HK-2 (cell line): ENCODE data around the gene TBKBP1.

ENCODE experiments used
- DNase-seq: peaks from one replicate; pipeline ENCODE4 v3.0.0-alpha.2; 2018; ENCODE audit not compliant: unreplicated experiment

Gene TBKBP1, protein sequence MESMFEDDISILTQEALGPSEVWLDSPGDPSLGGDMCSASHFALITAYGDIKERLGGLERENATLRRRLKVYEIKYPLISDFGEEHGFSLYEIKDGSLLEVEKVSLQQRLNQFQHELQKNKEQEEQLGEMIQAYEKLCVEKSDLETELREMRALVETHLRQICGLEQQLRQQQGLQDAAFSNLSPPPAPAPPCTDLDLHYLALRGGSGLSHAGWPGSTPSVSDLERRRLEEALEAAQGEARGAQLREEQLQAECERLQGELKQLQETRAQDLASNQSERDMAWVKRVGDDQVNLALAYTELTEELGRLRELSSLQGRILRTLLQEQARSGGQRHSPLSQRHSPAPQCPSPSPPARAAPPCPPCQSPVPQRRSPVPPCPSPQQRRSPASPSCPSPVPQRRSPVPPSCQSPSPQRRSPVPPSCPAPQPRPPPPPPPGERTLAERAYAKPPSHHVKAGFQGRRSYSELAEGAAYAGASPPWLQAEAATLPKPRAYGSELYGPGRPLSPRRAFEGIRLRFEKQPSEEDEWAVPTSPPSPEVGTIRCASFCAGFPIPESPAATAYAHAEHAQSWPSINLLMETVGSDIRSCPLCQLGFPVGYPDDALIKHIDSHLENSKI

DNA sequence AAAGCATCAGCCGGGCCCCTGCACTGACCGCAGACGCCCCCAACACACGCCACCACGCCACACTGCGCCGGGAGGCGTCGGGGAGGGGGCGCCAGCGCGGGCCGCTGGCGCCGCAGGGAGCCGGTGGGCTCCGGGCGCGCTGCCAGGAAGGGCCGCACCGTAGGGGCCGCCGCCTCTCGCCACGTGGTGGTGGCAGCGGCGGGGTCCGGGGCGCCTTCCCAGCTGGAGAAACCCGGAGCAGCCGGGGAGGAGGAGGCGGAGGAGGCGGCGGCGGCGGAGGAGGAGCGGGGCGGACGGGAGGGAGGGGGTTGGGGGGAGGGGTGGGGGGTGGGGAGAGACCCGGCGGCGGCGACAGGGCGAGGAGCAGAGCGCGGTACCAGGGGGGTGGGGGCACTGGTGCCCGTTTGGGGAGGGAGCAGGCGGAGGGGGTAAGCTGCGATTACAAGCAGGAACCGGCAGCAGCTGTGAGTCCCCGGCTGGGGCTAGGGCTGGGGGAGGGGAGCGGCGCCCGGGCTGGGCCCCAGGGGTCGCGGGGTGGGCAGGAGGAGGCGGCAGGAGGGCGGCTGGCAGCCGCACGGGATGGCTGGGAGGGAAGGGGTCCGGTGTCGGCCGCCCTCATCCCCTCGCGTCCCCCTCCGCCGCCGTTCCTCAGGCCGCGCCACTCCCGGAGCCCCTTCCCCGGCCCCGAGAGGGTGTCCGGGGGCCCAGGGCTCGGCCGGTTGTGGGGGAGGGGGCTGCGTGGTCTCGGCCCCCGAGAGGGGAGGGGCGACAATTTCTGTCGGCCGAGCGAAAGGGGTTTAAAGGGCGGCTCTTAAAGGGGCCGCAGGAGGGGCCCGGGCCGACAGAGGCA lies at the start of gene TBKBP1:
TBKBP1 (plus strand) TSS at position 431 of the 850 bp plus-strand sequence. CDS start 1,952 bp downstream, outside the sequence.
- peak; percentile 44 for DNase-seq

- no peak for DNase-seq
Observed at GRCh38 chr17:47644324-47644723, 49.6 kb upstream of the TBKBP1 start.

DNA sequence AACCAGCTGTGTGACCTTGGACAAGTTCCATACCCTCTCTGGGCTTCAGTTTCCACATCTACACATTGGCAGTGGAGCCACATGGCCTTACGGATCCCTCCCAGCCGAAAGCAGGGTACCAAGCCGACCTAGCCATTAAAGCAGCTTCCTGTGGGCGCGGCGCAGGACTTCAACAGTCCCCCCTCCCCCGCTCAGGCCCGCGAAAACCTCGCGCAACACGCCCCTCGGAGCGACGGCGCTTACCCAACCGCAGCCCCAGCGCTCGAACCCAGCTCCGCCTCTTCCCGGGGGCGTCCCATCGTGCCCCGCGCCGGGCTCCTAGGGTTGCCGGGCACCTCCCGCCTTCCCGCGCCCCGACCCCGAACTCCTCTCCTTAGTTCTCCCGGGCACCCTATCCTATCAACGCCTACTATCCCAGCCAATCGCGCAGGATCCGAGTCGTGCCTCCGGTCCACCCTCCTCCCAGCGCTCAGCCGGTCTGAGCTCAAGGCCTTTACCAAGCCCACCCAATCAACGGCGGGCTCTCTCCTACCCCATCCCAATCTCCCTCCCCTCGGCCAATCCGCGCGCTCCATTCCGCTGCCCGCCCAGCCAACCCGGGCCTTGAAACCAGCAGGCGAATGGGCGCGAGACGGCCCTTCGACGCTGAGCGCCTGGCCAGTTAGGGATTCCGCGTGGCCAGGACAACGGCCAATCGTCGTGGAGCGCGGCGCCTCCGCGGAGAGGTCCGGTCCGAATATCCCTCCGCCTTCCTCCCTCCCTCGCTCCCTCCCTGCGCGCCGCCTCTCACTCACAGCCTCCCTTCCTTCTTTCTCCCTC lies 44.6 kb upstream of the TBKBP1 start, which contains the start of gene KPNB1:
KPNB1 (plus strand) TSS at position 767 of the 819 bp plus-strand sequence. CDS start 326 bp downstream, outside the sequence.
- DNase-seq, result peak; percentile 100

DNA sequence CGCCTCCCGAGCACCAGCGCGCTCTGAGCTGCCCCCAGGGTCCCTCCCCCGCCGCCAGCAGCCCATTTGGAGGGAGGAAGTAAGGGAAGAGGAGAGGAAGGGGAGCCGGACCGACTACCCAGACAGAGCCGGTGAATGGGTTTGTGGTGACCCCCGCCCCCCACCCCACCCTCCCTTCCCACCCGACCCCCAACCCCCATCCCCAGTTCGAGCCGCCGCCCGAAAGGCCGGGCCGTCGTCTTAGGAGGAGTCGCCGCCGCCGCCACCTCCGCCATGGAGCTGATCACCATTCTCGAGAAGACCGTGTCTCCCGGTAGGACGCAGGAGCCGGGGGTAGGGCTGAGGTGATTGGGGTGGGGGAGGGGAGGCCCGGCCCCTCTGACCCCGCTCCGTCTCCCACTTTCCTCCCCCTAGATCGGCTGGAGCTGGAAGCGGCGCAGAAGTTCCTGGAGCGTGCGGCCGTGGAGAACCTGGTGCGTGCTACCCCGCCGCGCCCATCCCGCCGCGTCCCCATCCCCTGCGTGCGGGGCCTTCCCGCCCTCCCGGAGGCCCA lies 43.9 kb upstream of the TBKBP1 start:
- DNase-seq, result no peak

GRCh38 chr17:47650525-47651522 lies 43.1 kb upstream of the TBKBP1 start:
- DNase-seq, result peak; percentile 97

- no peak for DNase-seq
Observed at GRCh38 chr17:47651704-47652103, 42.3 kb upstream of the TBKBP1 start.

DNA sequence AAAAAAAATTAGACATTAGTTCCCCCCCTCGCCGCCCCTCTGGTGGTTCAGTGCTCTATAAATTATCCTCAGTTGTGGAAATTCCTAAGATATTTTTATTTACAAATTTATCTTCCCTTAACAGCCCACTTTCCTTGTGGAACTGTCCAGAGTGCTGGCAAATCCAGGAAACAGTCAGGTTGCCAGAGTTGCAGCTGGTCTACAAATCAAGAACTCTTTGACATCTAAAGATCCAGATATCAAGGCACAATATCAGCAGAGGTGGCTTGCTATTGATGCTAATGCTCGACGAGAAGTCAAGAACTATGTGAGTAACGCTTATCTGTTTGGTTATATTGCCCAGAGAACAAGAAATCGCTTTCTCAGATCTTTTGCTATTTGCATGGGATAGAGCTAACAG lies 41.4 kb upstream of the TBKBP1 start:
- DNase-seq, result no peak

DNA sequence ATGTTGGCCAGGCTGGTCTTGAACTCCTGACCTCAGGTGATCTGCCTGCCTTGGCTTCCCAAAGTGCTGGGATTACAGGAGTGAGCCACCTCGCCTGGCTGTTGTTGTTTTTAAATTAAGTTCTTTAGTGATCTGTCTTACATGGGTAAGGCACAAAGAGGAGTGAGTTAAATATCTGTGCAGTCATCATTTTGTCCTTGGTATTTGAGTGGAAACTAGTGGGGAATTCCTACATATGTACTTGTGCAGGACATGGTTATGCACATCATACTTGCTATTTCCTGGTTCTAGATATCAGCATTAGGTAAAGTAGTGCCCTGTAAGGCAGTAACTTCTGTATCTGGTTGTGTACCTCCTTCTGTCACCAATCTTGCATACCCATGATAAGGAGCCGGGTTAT lies 40.5 kb upstream of the TBKBP1 start:
- no peak for DNase-seq

- DNase-seq, result no peak
Observed at GRCh38 chr17:47654991-47655390, 39.0 kb upstream of the TBKBP1 start.

DNA sequence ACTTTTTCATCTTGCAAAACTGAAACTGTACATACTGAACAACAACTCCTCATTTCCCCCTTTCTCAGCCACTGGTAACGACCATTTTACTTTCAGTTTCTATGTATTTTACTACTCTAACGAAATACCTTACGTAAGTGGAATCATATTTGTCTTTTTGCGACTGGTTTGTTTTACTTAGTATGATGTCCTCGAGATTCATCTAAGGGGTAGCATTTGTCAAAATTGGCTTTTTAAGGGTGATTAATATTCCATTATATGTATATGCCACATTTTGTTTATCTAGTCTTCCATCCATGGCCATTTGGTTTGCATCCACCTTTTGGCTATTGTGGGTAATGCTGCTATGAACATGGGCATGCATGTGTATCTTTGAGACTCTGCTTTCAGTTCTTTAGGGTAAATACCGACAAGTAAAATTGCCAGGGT lies 33.9 kb upstream of the TBKBP1 start:
- DNase-seq, result no peak

DNA sequence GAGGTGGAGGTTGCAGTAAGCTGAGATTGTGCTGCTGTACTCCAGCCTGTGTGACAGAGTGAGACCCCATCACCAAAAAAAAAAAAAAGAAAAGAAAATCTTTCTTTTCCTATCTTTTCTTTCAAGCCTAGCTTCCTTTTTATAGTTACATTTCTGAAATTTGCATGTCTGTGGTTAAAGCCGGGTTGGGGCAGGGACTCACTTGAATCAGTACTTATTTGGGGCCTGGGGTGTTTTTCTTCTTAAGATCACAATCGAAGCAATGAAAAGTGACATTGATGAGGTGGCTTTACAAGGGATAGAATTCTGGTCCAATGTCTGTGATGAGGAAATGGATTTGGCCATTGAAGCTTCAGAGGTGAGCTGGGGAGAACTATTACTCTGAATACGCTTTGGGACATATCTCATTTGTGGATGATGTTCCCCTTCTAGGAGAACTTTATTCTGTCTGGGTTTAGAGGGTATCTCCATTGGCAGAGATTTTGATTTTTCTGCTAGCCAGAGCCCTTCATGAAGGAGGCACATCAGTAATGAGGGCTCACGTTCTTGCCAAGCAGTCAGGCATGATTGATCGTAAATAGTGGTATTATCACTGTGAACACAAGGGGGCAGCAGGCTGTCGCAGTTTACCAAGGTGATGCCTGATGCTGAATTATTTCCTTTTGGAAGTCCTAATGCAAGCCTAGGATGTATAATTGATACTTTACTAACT lies 29.9 kb upstream of the TBKBP1 start:
- peak; percentile 63 for DNase-seq

DNA sequence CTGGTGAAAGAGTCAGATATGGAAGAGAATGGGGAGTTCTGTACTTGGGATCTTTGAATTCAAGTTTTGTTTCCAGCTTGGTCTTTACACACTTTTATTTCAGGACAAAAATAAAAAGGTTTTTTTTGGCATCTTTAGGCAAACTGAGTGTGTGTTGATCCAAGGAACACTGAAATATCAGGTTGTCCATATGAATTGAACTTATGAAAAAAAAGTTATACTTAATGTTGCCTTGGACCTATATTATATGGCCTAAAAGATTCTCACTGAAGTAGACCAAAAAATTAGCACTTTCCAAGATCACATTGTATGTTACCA lies 29.4 kb upstream of the TBKBP1 start:
- DNase-seq, result no peak

GRCh38 chr17:47665655-47666054 lies 28.3 kb upstream of the TBKBP1 start:
- DNase-seq, result no peak

DNA sequence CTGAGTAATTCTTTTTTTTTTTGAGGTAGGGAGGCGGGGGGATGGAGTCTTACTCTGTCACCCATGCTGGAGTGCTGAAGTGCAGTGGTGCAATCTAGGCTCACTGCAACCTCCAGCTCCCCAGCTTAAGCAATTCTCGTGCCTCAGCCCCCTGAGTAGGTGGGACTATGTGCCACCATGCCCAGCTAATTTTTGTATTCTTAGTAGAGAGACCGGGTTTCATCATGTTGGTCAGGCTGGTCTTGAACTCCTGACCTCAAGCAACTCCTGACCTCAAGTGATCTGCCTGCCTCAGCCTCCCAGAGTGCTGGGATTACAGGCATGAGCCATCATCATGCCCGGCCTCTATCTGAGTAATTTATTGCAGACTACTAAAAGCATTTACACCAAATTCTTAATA lies 24.9 kb upstream of the TBKBP1 start:
- DNase-seq, result no peak

DNA sequence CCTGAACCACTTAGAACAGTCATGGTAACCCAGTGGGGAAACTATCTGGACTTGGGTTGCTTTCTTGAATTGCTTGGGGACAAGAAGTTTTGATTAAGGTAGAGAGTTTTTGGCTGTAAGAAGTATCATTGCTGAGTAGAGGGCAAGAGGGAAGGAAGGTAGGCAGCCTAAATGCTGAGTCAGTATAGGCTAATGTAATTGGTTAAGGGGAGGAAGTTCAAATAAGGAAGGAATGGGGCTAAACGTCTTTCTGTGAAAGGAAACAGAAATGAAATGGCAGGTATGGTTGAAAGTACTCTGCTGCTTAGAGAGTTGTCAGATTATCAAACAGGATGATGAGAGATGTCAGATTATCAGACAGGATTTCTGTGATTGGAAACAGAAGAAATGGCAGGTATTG lies 23.9 kb upstream of the TBKBP1 start:
- no peak for DNase-seq

- DNase-seq, result no peak
Observed at GRCh38 chr17:47674499-47674898, 19.5 kb upstream of the TBKBP1 start.

- DNase-seq, result no peak
Observed at GRCh38 chr17:47675380-47676198, 18.4 kb upstream of the TBKBP1 start.

- no peak for DNase-seq
Observed at GRCh38 chr17:47676199-47676472, 17.8 kb upstream of the TBKBP1 start.
